ENCODE measurements around the gene TBC1D16.

DNA sequence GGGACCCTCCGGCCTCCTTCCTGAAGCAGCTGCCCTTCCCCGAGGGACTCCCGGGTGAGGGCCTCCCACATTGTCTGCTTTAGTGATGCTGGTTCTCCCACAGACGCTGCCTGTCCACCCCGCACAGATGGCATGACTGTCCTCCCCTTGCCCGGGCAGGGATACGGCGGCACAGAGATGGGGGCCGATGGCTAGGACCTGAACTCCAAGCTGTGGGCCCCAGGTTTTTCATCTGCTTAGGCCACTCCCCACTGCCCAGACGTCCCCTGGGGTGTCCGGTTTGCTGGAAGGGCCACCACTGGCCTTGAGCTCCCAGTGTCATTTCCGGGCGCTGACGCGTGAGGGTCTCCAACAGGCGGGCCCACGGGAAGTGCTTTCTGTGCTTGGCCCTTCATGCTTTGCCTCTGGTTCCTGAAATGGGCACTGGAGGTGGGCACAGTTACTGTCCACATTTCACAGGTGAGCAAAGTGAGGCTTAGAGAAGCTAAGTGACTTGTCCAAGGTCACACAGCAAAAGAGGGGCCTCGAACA lies 109.0 kb downstream of the TBC1D16 start:
- TF ChIP-seq, protein P1, sequence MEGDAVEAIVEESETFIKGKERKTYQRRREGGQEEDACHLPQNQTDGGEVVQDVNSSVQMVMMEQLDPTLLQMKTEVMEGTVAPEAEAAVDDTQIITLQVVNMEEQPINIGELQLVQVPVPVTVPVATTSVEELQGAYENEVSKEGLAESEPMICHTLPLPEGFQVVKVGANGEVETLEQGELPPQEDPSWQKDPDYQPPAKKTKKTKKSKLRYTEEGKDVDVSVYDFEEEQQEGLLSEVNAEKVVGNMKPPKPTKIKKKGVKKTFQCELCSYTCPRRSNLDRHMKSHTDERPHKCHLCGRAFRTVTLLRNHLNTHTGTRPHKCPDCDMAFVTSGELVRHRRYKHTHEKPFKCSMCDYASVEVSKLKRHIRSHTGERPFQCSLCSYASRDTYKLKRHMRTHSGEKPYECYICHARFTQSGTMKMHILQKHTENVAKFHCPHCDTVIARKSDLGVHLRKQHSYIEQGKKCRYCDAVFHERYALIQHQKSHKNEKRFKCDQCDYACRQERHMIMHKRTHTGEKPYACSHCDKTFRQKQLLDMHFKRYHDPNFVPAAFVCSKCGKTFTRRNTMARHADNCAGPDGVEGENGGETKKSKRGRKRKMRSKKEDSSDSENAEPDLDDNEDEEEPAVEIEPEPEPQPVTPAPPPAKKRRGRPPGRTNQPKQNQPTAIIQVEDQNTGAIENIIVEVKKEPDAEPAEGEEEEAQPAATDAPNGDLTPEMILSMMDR (IDR thresholded peaks at IDR 0.05), result no peak
- no peak for TF ChIP-seq CREB1 (CRISPR knock-in tag; IDR thresholded peaks at IDR 0.05)
- TF ChIP-seq GABPB1 (CRISPR knock-in tag; IDR thresholded peaks at IDR 0.05), result no peak
- no peak for TF ChIP-seq ATF3 (CRISPR knock-in tag; conservative IDR thresholded peaks at IDR 0.05)
- no peak for TF ChIP-seq ZNF121 (CRISPR knock-in tag; IDR thresholded peaks at IDR 0.05)
- TF ChIP-seq JAZF1 (CRISPR knock-in tag; IDR thresholded peaks at IDR 0.05), result no peak
- TF ChIP-seq E2F4 (CRISPR knock-in tag; IDR thresholded peaks at IDR 0.05; ENCODE audit: borderline replicate concordance, low read depth), result no peak
- TF ChIP-seq FOXJ3 (CRISPR knock-in tag; IDR thresholded peaks at IDR 0.05; ENCODE audit: borderline replicate concordance), result no peak
- TF ChIP-seq GRHL2 (CRISPR knock-in tag; IDR thresholded peaks at IDR 0.05; ENCODE audit: insufficient replicate concordance, severe bottlenecking), result no peak
- no peak for TF ChIP-seq USF2 (CRISPR knock-in tag; IDR thresholded peaks at IDR 0.05)
- no peak for TF ChIP-seq ZNF317 (CRISPR knock-in tag; IDR thresholded peaks at IDR 0.05; ENCODE audit: borderline replicate concordance, low read depth)
